ENCODE measurements around the gene VAMP1. TPM values are rescaled to one million over a fixed set of nuclear protein-coding genes. Genes with fewer than 3 reads are reported as not detected.

VAMP1 gene
- total RNA-seq, 1 donor from 2014 or later = 6.4 TPM

GRCh38 chr12:6457220-6457945 is 13.1 kb downstream of the VAMP1 start:
- DNase-seq (ENCODE audit: low spot score in 2 of 2, unreplicated experiment in 2 of 2) = no peak
- no peak for TF ChIP-seq CTCF (IDR thresholded peaks at IDR 0.05; ENCODE audit: unreplicated experiment)
- no peak overlapping the region for H3K27ac Mint-ChIP-seq
- peaks cover 5% of the 10 kb centered on the region for H3K36me3 Mint-ChIP-seq
- peaks cover 3% of the 10 kb centered on the region for H3K4me1 Mint-ChIP-seq
- no peaks in the 10 kb centered on the region for H3K27me3 Mint-ChIP-seq (ENCODE audit: low read depth)
- H3K4me3 Mint-ChIP-seq = no peak overlapping the region
- no peaks in the 10 kb centered on the region for H3K9me3 Mint-ChIP-seq

DNA sequence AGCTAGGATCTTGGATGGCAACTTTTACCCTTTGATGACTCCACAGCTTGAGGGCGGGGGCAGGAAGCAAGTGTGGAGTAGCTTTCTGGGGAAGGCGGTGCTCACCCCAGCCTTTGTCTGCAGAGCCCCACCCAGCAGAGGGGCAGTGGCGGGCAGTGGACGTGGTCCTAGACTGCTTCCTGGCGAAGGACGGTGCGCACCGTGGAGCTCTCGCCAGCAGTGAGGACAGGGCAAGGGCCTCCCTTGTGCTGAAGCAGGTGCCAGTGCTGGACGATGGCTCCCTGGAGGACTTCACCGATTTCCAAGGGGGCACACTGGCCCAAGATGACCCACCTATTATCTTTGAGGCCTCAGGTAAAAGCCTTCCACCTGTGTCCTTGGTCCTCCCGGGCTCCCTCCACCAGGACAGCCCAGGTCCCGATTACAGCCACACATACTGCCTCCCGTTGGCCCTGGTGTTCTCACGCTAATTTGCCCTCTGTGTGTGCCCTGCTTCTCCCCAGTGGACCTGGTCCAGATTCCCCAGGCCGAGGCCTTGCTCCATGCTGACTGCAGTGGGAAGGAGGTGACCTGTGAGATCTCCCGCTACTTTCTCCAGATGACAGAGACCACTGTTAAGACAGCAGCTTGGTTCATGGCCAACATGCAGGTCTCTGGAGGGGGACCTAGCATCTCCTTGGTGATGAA is 17.4 kb downstream of the VAMP1 start:
- Mint-ChIP-seq H3K4me3 (no peak overlapping the region), H3K4me1 (peaks cover 26% of the 10 kb centered on the region), H3K9me3 (no peaks in the 10 kb centered on the region), H3K27me3 (ENCODE audit: low read depth) (no peaks in the 10 kb centered on the region), H3K27ac (peak overlapping the region; percentile 93), H3K36me3 (peaks cover 2% of the 10 kb centered on the region)
- no peak for DNase-seq (ENCODE audit: low spot score in 2 of 2, unreplicated experiment in 2 of 2)
- TF ChIP-seq CTCF (IDR thresholded peaks at IDR 0.05; ENCODE audit: unreplicated experiment) = no peak

GRCh38 chr12:6452245-6452943 is 18.1 kb downstream of the VAMP1 start:
- no peaks in the 10 kb centered on the region for H3K27me3 Mint-ChIP-seq (ENCODE audit: low read depth)
- no peak for DNase-seq (ENCODE audit: low spot score in 2 of 2, unreplicated experiment in 2 of 2)
- H3K4me3 Mint-ChIP-seq = peak overlapping the region; percentile 78
- peak overlapping the region; percentile 93 for H3K27ac Mint-ChIP-seq
- H3K36me3 Mint-ChIP-seq = peaks cover 3% of the 10 kb centered on the region
- no peak for TF ChIP-seq CTCF (IDR thresholded peaks at IDR 0.05; ENCODE audit: unreplicated experiment)
- H3K4me1 Mint-ChIP-seq = peaks cover 26% of the 10 kb centered on the region
- H3K9me3 Mint-ChIP-seq = no peaks in the 10 kb centered on the region

DNA sequence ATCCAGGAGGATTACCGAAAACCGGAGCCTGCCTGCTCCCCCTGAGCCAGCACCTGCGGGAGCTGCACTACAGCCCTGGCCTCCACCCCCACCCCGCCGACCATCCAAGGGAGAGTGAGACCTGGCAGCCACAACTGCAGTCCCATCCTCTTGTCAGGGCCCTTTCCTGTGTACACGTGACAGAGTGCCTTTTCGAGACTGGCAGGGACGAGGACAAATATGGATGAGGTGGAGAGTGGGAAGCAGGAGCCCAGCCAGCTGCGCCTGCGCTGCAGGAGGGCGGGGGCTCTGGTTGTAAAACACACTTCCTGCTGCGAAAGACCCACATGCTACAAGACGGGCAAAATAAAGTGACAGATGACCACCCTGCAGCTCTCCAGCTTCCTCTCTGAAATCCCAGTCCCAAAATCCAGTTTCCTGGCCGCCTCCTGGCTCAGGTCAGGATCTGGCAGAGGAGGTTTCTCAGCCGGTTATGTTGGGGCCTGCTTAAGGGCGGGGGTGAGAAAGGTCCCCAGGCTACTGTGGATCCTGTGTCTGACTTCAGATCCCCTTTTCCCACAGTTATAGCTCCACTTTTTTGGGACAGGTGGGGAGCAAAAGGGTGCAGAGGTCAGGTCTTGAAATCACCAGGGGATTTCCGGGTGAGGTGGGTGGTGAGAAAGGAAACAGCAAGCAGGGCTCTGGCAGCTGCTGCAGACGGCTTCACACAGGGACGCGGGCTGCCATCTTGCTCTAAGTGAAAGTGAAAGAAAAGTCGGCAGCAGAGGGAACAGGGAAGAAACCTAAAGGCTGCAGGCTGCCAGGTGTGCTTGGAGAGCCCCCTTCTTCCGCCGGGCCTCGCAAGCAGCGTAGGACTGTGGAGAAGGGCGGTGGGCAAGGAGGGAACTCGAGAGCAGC is 18.9 kb downstream of the VAMP1 start, which contains the start of gene TAPBPL:
TSS of gene TAPBPL (plus strand) at position 695 of the 897 bp plus-strand sequence. CDS start 207 bp downstream, outside the sequence.
- Mint-ChIP-seq H3K27ac (peak within 1 kb of the TSS; percentile 93), H3K4me3 (peak within 1 kb of the TSS; percentile 78), H3K27me3 (ENCODE audit: low read depth) (no peaks in the 10 kb centered on the region), H3K9me3 (no peaks in the 10 kb centered on the region), H3K36me3 (peaks cover 3% of the 10 kb centered on the region), H3K4me1 (peaks cover 26% of the 10 kb centered on the region)
- TF ChIP-seq CTCF (IDR thresholded peaks at IDR 0.05; ENCODE audit: unreplicated experiment) = no peak
- DNase-seq (ENCODE audit: low spot score in 2 of 2, unreplicated experiment in 2 of 2) = peak in 1 of 2 experiments; percentile 62

- Mint-ChIP-seq H3K27me3 (ENCODE audit: low read depth) (no peaks in the 10 kb centered on the region), H3K4me3 (peak overlapping the region; percentile 78), H3K9me3 (no peaks in the 10 kb centered on the region), H3K4me1 (peaks cover 26% of the 10 kb centered on the region), H3K27ac (peak overlapping the region; percentile 93), H3K36me3 (peaks cover 3% of the 10 kb centered on the region)
- TF ChIP-seq CTCF (IDR thresholded peaks at IDR 0.05; ENCODE audit: unreplicated experiment) = no peak
- DNase-seq (ENCODE audit: low spot score in 2 of 2, unreplicated experiment in 2 of 2) = peak in 1 of 2 experiments; percentile 47
These were observed 19.6 kb downstream of the VAMP1 start for GRCh38 chr12:6450869-6451347.
